ENCODE results near the gene PKHD1.

DNA sequence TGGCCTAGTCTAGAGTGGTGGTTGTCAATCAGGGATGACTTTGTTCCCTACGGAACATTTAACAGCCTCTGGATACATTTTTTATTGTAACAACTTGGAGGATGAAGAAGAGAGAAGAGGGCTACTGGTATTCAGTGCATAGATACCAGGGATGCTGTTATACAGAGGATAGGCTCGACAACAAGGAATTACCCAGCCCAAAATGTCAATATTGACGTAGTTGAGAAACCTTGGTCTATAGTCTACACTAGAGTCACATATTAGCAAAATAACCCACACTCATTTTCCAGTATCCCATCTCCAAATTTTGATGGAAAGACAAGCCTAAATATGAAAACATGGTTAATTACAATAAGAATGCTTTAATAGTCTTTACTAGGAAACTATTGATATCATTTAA lies 195.1 kb downstream of the PKHD1 start:
- TF ChIP-seq, protein P1, sequence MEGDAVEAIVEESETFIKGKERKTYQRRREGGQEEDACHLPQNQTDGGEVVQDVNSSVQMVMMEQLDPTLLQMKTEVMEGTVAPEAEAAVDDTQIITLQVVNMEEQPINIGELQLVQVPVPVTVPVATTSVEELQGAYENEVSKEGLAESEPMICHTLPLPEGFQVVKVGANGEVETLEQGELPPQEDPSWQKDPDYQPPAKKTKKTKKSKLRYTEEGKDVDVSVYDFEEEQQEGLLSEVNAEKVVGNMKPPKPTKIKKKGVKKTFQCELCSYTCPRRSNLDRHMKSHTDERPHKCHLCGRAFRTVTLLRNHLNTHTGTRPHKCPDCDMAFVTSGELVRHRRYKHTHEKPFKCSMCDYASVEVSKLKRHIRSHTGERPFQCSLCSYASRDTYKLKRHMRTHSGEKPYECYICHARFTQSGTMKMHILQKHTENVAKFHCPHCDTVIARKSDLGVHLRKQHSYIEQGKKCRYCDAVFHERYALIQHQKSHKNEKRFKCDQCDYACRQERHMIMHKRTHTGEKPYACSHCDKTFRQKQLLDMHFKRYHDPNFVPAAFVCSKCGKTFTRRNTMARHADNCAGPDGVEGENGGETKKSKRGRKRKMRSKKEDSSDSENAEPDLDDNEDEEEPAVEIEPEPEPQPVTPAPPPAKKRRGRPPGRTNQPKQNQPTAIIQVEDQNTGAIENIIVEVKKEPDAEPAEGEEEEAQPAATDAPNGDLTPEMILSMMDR (IDR thresholded peaks at IDR 0.05) = no peak
- TF ChIP-seq POLR2A (IDR thresholded peaks at IDR 0.05) = no peak
